ENCODE data around the gene NFATC2IP. TPM values are rescaled to one million over a fixed set of nuclear protein-coding genes. Genes with fewer than 3 reads are reported as not detected.

The NFATC2IP gene
- 17.6 TPM for total RNA-seq (ENCODE audit: insufficient read depth, low replicate concordance)

GRCh38 chr16:28950648-28951409, at the start of gene NFATC2IP:
TSS of gene NFATC2IP (plus strand) at chr16:28950937. CDS start at chr16:28951012, 75 bp downstream.
- DNase-seq (ENCODE audit: low spot score): peak; percentile 100

GRCh38 chr16:28901862-28902261, 48.9 kb upstream of the NFATC2IP start:
- DNase-seq (ENCODE audit: low spot score): no peak

- no peak for DNase-seq (ENCODE audit: low spot score)
Observed at GRCh38 chr16:28902909-28903308, 47.8 kb upstream of the NFATC2IP start.

- no peak for DNase-seq (ENCODE audit: low spot score)
Observed at GRCh38 chr16:28903344-28904042, 47.2 kb upstream of the NFATC2IP start.

DNA sequence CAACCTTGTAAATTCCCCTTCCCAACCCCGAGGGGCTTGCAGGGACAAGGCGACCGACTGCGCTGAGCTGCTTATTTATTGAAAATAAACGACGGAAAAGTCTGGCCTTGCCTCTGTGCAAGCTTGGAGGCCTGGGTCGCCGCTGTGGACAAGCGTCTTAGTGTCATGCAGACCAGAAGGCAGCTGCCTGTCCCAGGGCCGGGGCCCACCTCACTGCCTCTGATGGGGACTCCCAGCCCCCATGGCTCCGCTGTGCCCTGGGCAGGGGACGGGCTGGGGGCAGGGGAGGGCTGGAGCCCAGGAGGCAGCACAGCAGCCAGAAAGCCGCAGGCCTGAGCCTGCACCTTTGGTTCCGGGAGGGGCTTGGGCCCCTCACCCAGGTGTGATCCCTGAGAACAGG, 46.4 kb upstream of the NFATC2IP start:
- no peak for DNase-seq (ENCODE audit: low spot score)

- DNase-seq (ENCODE audit: low spot score): no peak
Observed at GRCh38 chr16:28904828-28905227, 45.9 kb upstream of the NFATC2IP start.

- DNase-seq (ENCODE audit: low spot score): no peak
Observed at GRCh38 chr16:28905229-28905754, 45.4 kb upstream of the NFATC2IP start.

- no peak for DNase-seq (ENCODE audit: low spot score)
Observed at GRCh38 chr16:28905800-28906372, 44.9 kb upstream of the NFATC2IP start.

GRCh38 chr16:28910086-28911031, 40.4 kb upstream of the NFATC2IP start:
- no peak for DNase-seq (ENCODE audit: low spot score)

DNA sequence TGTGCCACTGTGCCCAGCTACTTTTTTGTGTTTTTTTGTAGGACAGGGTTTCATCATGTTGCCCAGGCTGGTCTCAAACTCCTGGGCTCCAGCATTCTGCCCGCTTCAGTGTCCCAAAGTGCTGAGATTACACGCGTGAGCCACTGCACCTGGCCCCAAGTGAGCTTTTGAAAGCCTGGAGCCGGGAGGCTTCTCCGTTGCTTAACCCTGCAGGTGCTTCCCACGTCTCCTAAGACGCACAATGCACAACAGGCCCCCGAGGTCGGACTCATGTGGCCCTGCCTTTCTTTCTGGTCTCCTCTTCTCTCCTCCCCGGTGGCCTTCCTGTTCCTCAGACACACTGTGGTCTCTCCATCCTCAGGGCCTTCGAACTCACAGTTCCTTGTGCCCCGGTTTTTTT, 38.2 kb upstream of the NFATC2IP start:
- DNase-seq (ENCODE audit: low spot score): no peak

DNA sequence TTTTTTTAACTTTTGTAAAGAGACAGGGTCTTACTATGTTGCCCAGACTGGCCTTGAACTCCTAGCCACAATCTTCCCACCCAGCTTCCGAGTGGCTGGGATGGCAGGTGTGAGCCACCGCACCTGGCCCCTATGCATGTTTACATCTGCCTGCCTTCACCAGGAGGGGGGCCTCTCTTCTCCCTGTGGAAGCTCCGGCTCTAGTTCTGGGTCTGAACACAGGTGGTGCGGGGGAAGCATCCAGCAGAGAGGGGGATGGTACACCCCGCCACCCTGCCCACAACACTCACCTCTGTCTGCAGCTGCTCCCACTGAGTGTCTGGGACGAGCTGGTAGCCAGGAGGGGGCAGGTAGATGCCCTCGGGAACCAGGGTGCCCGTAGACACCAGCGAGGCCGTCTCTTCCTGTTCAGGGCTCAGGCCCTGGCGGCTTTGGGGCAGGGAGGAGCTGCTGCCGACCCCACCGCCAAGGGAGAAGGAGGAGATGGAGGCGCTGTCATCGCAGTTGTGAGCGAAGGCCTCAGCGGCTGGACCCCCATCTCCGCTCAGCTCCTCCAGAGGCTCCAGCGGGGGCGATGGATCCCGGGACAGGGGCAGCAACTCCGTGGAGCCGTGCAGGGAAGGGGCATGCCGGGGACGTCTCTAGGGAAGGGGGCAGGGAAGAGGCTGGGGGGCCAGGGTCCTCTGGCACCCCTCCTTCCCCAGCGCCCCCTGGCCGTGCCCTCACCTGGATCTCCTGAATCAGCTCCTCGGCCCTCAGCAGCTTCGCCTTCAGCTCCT, 36.6 kb upstream of the NFATC2IP start:
- DNase-seq (ENCODE audit: low spot score): no peak

DNA sequence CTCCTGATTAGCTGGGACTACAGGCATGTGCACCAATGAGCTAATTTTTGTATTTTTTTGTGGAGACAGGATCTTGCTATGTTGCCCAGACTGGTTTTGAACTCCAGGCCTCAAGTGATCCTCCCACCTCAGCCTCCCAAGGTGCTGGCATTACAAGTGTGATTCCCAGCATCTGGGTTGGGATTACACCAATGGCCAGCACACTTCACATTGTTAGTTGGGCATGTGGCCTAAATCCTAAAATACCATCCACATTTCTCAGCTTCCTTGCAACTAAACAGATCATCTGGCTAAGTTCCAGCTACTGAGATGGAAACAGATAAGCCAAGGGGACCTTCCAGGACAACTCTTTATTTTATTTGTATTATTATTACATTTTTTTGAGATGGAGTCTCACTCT, 35.6 kb upstream of the NFATC2IP start:
- peak; percentile 11 for DNase-seq (ENCODE audit: low spot score)

GRCh38 chr16:28917095-28917494, 33.6 kb upstream of the NFATC2IP start:
- DNase-seq (ENCODE audit: low spot score): no peak

- DNase-seq (ENCODE audit: low spot score): no peak
Observed at GRCh38 chr16:28918698-28919097, 32.0 kb upstream of the NFATC2IP start.

GRCh38 chr16:28923231-28923587, 27.5 kb upstream of the NFATC2IP start:
- no peak for DNase-seq (ENCODE audit: low spot score)

GRCh38 chr16:28923652-28924398, 26.9 kb upstream of the NFATC2IP start:
- DNase-seq (ENCODE audit: low spot score): peak; percentile 28

DNA sequence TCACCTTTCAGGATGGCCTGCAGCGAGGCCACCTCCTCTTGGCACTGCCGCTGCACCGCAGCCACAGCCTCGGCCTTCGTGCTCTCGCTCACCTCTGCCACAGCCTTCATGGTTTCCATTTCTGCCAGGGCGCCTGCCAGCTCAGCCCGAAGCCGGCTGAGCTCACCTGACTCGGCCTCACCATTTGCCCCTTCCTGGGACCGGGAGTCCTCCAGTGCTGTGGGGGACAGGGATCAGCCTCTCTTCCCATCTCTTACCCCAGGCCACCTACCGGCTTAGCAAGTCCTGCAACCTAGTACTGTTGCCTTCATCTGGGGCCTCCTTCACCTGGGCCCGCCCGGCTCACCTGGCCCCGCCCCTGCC, 26.4 kb upstream of the NFATC2IP start:
- no peak for DNase-seq (ENCODE audit: low spot score)

DNA sequence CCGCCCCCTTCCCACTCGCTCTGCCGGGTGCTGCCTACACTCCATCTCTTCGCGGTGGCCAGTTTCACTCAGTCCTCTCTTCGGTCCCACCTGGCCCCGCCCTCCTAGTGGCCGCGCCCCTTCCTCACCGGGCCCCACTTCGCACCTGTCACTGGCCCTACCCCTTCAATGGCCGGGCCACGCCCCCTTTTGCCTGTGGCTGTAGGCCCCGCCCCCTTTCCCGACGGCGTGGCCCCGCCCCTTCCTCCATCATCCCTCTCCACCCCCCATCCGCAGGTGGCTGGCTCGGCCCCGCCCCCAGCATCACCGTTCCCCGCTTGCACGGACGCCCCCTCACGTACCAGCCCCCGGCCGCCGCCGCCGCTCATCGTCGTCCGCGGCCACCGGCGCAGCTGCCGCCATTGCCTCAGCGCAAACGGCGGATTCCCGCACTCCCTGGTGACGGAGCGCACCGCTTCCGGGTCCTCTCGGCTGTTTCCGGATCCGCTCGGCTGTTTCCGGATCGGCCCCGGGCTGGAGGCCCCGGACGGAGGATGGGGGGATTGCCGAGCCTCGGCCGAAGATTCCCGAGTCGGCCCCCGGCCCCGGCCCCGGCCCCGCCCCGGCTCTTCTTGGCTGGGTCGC, 25.9 kb upstream of the NFATC2IP start, which contains the start of gene RABEP2:
RABEP2 (minus strand) TSS at position 477 of the 624 bp plus-strand sequence; CDS start at position 402, 75 bp downstream.
- DNase-seq (ENCODE audit: low spot score): peak; percentile 96

Measured in umbilical cord (tissue), 2 donors.